Central memory CD8-positive, alpha-beta T cell (primary cell): ENCODE results near the gene FBP2.

Source experiments
- ATAC-seq: fragments of 150-1000 bp; cut with Tn5 transposase; replicated peaks from 2 replicates; pipeline ENCODE4 v1.10.0; 2022; ENCODE audit warnings: mild to moderate bottlenecking, moderate FRiP score, moderate number of reproducible peaks; ENCODE audit not compliant: poor library complexity, severe bottlenecking; ENCODE audit errors: extremely low read depth
- DNase-seq, 2 donors: peaks; one replicate each; pipeline ENCODE4 v3.0.0; 2021; ENCODE audit warnings: low spot score in 2 of 2
- H3K27ac Mint-ChIP-seq: one replicate; pipeline ENCODE4 v1.8.0; 2022; ENCODE audit warnings: low read depth, mild to moderate bottlenecking, moderate library complexity, mixed read lengths
- H3K27me3 Mint-ChIP-seq: one replicate; pipeline ENCODE4 v1.8.0; 2022; ENCODE audit warnings: mixed read lengths
- H3K36me3 Mint-ChIP-seq: one replicate; pipeline ENCODE4 v1.8.0; 2022; ENCODE audit warnings: mild to moderate bottlenecking, moderate library complexity, mixed read lengths; ENCODE audit not compliant: insufficient read depth
- H3K4me1 Mint-ChIP-seq: one replicate; pipeline ENCODE4 v1.8.0; 2022; ENCODE audit warnings: mixed read lengths
- H3K4me3 Mint-ChIP-seq: one replicate; pipeline ENCODE4 v1.8.0; 2022; ENCODE audit warnings: mild to moderate bottlenecking, moderate library complexity, mixed read lengths
- H3K9me3 Mint-ChIP-seq: one replicate; pipeline ENCODE4 v1.8.0; 2022; ENCODE audit warnings: mixed read lengths

The FBP2 gene

DNA sequence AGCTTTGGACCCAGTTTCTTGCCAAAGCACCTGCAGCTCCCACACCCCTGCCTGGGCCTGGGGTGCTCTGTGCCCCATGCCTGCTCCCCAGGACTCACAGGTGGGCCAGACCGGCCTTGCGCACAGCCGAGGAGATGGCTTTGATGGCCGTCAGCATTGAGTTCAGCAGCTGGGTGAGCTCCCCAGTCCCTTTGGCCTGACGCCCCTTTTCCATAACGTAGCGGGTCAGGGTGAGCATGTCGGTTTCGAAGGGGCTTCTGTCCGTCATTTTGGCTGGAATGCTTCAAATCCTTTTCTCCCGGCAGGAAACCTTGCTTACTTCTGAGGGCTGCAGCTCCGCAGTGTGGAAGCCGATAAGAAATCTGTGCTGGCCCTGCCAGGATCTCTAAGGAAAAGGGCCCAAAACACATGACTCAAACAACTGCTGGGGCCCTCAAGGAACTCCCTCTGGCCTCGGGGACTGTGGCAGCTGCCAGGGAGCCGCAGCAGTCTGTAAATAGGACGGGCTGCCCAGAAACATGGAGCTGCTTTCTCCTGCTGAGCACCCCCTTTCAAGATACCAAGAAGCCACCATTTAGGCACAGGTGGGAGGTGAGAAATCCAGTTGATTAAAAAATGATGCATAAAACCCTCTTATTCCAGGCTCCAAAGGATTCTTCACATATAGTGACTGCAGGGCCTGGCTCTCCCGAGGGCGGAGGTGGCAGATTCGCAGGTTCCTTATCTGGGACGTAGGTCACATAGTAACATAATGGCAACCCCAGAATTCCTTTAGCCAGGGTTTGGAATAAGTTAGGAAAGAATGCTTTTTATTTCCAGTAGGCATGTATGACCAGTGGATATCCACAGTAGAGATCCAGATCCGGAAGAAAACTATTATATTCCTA lies at the start of gene FBP2:
FBP2 (minus strand) TSS at position 366 of the 887 bp plus-strand sequence; CDS start at position 268, 98 bp downstream.
- Mint-ChIP-seq H3K4me3 (no peak within 1 kb of the TSS), H3K27ac (no peak within 1 kb of the TSS), H3K9me3 (no peaks in the 10 kb centered on the region), H3K27me3 (peaks cover 52% of the 10 kb centered on the region), H3K4me1 (no peaks in the 10 kb centered on the region), H3K36me3 (peaks cover 2% of the 10 kb centered on the region)
- no peak for ATAC-seq
- DNase-seq, result no peak

DNA sequence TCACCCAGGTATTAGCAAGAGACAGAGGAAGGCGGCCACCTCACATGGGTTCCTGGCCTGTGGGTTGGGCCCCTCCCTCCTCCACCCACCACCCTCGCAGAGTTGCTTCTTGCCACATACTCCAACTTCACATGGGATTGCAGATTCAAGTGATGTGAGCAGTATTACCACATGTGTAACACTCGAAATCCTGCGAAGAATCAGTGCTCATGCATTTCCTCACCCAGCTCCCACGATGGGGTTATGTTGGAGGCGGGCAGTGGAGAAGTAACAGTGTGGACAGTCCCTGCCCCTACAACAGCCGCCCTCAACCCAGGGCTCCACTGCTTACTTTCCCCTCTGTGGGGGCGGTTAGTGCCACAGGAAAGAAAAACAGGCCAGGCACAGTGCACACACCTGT lies 49.6 kb upstream of the FBP2 start:
- no peak overlapping the region for H3K27ac Mint-ChIP-seq
- peaks cover 1% of the 10 kb centered on the region for H3K36me3 Mint-ChIP-seq
- H3K4me1 Mint-ChIP-seq, result peaks cover 16% of the 10 kb centered on the region
- no peak for DNase-seq
- ATAC-seq, result no peak
- peaks cover 19% of the 10 kb centered on the region for H3K27me3 Mint-ChIP-seq
- H3K4me3 Mint-ChIP-seq, result no peak overlapping the region
- H3K9me3 Mint-ChIP-seq, result no peaks in the 10 kb centered on the region

DNA sequence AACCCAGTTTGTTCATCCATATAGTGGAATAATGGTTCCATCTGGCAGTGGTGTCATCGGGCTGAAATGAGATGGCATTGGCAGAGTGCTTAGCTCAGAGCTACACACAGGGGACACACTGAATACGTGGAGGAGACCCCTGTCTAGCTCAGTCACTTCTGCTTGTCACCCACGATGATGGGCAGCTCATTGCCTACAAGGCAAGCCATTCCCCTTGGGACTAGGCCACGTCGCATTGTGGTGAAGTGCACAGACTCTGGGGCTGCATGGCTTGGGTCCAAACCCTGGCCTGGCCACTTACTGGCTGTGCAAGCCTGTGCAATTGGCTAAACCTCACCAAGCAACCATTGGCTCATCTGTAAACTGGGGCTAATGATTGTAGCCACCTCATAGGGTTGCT lies 48.9 kb upstream of the FBP2 start:
- ATAC-seq (no peak), DNase-seq (no peak)
- H3K27me3 Mint-ChIP-seq, result peaks cover 21% of the 10 kb centered on the region
- H3K27ac Mint-ChIP-seq, result no peak overlapping the region
- peaks cover 1% of the 10 kb centered on the region for H3K36me3 Mint-ChIP-seq
- no peaks in the 10 kb centered on the region for H3K9me3 Mint-ChIP-seq
- H3K4me3 Mint-ChIP-seq, result no peak overlapping the region
- H3K4me1 Mint-ChIP-seq, result peaks cover 16% of the 10 kb centered on the region

DNA sequence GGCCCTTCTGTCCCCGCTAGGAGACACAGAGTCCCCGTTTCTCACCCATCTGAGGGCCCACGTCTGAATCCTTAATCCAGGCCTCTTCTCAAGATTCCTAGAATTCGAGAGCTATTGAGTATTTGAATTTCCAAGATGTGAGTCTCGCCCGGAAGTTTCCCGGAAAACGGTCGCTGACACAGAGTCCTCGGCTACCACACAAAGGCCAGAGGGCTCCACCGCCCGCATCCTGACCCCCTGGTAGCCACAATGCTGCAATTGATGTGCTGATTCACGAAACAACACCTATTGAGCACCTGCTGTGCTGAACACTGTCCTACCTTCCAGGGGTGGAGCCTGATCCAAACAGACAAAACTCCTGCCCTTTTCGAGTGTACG lies 46.4 kb upstream of the FBP2 start:
- H3K27ac Mint-ChIP-seq, result peak overlapping the region; percentile 92

DNA sequence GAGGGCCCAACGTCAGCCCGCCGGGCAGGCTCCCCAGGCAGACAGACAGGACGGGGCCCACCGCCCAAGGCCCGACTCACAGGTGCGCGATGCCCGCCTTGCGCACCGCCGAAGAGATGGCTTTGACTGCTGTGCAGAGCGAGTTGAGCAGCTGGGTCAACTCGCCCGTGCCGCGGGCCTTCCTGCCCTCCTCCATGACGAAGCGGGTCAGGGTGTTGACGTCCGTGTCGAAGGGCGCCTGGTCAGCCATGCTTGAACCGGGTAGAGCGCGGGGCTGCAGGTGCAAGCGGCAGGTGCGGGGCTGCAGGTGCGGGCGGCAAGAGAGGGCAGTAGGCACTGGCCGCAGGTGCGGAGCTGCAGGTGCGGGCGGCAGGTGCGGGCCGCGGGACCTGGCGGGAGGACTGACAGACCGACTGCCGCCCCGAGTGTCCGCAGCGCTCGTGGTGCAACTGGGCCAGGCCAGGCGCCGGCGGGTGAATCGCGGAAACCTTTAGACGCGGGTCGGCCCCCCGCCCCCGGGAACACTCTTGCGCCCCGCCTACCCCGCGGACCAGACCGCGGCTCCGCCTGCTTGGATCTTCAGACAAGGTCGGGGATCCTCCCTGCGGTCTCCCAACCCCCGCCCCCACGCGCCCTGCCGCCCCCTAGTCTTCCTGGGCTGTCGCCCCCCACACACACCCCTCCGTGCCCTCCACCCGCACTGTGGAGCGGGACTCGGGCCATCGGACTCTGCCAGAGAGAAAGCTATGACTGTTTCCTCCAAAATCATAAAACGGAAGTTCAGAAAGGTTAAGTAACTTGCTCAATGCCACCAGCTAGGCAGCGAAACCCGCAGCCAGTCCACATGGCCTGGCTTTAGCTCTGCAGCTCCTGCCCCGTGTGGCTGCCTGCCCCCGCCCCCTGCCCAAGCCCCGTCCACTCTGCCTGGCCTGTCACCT lies 45.7 kb upstream of the FBP2 start, which contains the start of gene FBP1:
FBP1 (minus strand) TSS at position 458 of the 938 bp plus-strand sequence; CDS start at position 250, 208 bp downstream.
- H3K9me3 Mint-ChIP-seq, result no peaks in the 10 kb centered on the region
- H3K4me1 Mint-ChIP-seq, result peaks cover 16% of the 10 kb centered on the region
- DNase-seq (no peak), ATAC-seq (peak; percentile 69)
- peaks cover 1% of the 10 kb centered on the region for H3K36me3 Mint-ChIP-seq
- H3K27me3 Mint-ChIP-seq, result peaks cover 21% of the 10 kb centered on the region
- H3K4me3 Mint-ChIP-seq, result peak within 1 kb of the TSS; percentile 84
- H3K27ac Mint-ChIP-seq, result peak within 1 kb of the TSS; percentile 92

More for the DNA sequence above, 46.4 kb upstream of the FBP2 start:
- DNase-seq, result no peak
- Mint-ChIP-seq H3K9me3 (no peaks in the 10 kb centered on the region), H3K27me3 (peaks cover 21% of the 10 kb centered on the region), H3K36me3 (peaks cover 1% of the 10 kb centered on the region), H3K4me1 (peaks cover 16% of the 10 kb centered on the region), H3K4me3 (peak overlapping the region; percentile 84)
- ATAC-seq, result no peak

DNA sequence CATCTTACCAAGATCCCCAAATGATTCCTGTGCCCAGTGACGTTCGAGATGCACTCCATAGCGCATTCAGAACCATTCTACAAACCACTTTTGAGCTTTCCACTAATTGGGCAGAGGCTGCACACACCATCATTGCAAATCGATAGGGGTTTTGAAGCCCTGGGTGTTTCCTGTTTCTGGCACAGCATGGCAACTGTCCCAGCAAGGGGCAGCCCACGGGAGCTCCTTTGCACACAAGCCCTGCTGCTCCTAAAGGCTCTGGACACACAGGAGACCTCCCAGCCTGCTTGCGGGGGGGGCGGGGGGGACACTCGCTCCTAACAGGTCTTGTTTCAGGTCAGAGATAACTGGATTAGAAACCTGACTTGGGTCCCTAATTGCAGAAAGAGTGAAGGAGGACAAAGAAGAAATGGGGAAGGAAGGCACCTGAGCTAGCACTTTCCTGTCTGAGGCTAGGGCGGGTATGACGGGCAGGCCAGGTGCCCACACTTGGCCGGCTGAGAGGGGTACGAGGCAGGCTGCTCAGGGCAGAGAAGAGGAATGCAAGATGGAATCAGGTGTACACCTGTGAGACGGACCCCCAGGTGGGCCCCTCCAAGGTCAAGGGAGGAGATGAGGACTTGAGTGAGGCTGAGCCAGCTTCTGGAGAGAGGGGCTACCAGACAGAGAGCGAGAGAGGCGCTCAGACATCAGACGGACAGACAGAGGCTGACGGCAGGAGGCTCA lies 44.9 kb upstream of the FBP2 start:
- Mint-ChIP-seq H3K9me3 (no peaks in the 10 kb centered on the region), H3K27me3 (peaks cover 23% of the 10 kb centered on the region), H3K36me3 (peaks cover 1% of the 10 kb centered on the region), H3K4me3 (peak overlapping the region; percentile 84), H3K27ac (peak overlapping the region; percentile 92), H3K4me1 (peaks cover 16% of the 10 kb centered on the region)
- DNase-seq, result no peak
- no peak for ATAC-seq

DNA sequence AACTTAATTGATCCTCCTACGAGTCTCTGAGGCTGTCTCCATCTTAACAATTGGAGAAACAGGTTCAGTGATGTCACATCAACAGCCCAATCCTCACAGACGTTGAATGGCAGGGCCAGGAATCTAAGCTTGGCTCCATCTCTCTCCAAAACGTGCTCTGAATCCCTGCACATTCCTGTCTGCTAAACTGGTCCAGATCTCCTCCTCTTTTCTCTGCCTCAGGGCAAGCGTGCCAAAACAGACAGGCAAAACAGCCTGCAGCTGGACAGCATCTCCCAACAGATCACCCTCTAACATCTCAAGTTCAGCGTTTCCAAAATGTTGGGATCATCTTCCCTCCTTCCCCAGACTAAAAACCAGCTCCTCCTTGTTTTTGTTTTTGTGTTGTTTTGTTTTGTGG lies 39.1 kb upstream of the FBP2 start:
- Mint-ChIP-seq H3K27ac (no peak overlapping the region), H3K4me1 (no peaks in the 10 kb centered on the region), H3K9me3 (no peaks in the 10 kb centered on the region), H3K4me3 (no peak overlapping the region), H3K27me3 (peaks cover 18% of the 10 kb centered on the region), H3K36me3 (no peaks in the 10 kb centered on the region)
- DNase-seq, result no peak
- ATAC-seq, result no peak

DNA sequence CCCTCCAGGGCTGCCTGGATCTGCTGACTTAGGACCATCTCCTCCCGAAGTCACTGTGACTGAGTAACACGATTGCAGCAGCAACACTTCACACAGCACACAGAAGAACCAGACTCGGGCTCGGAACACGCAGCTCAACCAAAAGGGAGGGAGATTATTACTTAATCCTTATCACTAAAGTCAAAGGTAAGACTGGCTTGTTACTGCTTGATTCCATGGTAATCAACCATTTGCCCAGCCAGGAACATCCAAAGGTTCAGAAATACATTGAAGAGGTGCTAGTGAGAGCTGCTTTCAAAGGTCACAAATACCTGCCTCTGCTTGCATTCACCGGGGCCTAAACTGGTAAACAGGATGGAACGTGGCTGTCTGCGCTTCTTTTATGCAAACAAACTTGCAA lies 38.0 kb upstream of the FBP2 start:
- no peak overlapping the region for H3K4me3 Mint-ChIP-seq
- no peaks in the 10 kb centered on the region for H3K4me1 Mint-ChIP-seq
- ATAC-seq, result no peak

DNA sequence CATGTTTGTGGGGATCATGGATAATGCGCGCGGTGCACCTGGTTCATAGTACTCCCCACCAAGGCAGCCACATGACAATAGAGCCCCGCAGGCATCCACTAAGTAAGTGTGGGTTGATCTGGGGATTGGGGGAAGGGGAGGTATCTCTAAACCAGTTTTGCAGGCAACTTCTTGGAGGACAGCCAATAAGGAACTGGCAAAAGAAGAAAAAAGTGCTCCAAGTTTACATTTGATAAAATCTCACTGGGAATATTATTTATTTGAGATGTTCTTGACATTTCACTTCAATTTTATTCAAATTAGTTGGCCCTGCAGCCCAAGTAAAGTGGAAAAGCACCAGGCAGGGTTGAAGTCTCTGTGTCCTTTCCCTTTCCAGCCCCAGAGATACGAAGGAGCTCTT lies 37.2 kb upstream of the FBP2 start:
- ATAC-seq (no peak), DNase-seq (no peak)
- Mint-ChIP-seq H3K27me3 (peaks cover 16% of the 10 kb centered on the region), H3K36me3 (no peaks in the 10 kb centered on the region), H3K27ac (no peak overlapping the region), H3K9me3 (no peaks in the 10 kb centered on the region), H3K4me3 (no peak overlapping the region), H3K4me1 (no peaks in the 10 kb centered on the region)

More for the DNA sequence above, 38.0 kb upstream of the FBP2 start:
- no peaks in the 10 kb centered on the region for H3K9me3 Mint-ChIP-seq
- peaks cover 16% of the 10 kb centered on the region for H3K27me3 Mint-ChIP-seq
- H3K36me3 Mint-ChIP-seq, result no peaks in the 10 kb centered on the region
- H3K27ac Mint-ChIP-seq, result no peak overlapping the region
- no peak for DNase-seq

DNA sequence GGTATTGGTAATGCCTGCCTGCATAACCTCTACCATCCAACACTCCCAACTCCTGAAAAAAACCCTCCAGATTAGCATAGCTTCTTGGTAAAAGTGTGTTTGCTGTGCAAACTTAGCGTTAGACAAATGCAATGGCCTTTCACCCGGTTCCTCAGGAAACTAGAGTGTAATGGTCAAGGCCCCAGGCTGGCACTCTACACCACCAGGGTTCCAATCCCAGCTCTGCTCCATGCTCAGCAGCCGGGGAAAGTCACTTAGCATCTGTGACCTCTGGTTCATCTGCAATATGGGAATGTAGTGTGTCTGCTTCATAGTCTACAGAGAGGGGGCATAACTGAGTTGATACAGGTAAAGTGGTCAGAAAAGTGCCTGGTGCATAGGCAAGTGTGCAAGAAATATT lies 36.7 kb upstream of the FBP2 start:
- H3K27ac Mint-ChIP-seq, result no peak overlapping the region

DNA sequence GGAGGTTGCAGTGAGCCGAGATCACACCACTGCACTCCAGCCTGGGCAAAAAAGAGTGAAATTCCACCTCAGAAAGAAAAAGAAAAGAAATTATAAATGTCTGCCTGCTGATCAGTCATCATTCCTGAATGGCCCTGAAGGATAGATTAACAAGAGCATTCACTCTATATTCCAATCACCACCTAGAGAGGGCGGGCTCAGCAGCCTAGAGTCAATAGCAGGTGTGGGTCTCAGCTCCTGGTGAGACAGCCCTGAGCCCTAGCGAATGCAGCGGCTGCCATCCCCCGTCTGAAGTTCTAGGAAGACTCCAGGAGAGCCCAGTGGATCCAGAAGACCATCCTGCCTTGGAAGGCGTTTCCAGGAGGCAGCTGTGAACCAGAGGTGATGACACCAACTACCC lies 33.7 kb upstream of the FBP2 start:
- H3K9me3 Mint-ChIP-seq, result no peaks in the 10 kb centered on the region
- DNase-seq (no peak), ATAC-seq (no peak)
- H3K4me3 Mint-ChIP-seq, result no peak overlapping the region
- H3K27ac Mint-ChIP-seq, result no peak overlapping the region
- H3K4me1 Mint-ChIP-seq, result no peaks in the 10 kb centered on the region
- H3K27me3 Mint-ChIP-seq, result peaks cover 2% of the 10 kb centered on the region
- no peaks in the 10 kb centered on the region for H3K36me3 Mint-ChIP-seq

More for the DNA sequence above, 36.7 kb upstream of the FBP2 start:
- no peak for ATAC-seq
- Mint-ChIP-seq H3K27me3 (peaks cover 16% of the 10 kb centered on the region), H3K4me1 (no peaks in the 10 kb centered on the region), H3K9me3 (no peaks in the 10 kb centered on the region), H3K4me3 (no peak overlapping the region), H3K36me3 (no peaks in the 10 kb centered on the region)
- no peak for DNase-seq

DNA sequence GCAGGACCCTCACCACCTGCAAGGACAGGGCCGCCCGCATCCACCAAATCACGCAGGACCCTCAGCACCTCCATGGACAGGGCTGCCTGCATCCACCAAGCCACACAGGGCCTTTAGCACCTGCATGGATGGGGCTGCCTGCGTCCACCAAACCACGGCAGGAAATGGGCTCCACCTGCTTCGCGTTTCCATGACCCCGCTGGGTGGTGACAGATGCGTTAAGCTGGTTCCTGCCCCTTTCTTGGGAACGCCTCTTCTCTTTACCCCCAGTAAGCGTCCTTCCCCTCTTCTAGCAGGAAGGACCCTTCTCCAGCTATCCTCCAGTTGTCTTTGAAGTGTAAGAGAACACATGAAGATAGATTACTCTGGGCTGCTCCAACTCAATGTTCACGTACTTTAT lies 32.2 kb upstream of the FBP2 start:
- no peaks in the 10 kb centered on the region for H3K4me1 Mint-ChIP-seq
- no peaks in the 10 kb centered on the region for H3K27me3 Mint-ChIP-seq
- DNase-seq (no peak), ATAC-seq (no peak)
- no peaks in the 10 kb centered on the region for H3K9me3 Mint-ChIP-seq
- H3K36me3 Mint-ChIP-seq, result no peaks in the 10 kb centered on the region
- no peak overlapping the region for H3K27ac Mint-ChIP-seq
- no peak overlapping the region for H3K4me3 Mint-ChIP-seq
